Hematopoietic multipotent progenitor cell treated with erythropoietin and hydrocortisone succinate and interleukin-3 and kit ligand, for 4 days (in vitro differentiated cells): ENCODE measurements around the gene UNC5A.

ENCODE experiments used
- DNase-seq: peaks from one replicate; pipeline ENCODE4 v3.0.0-alpha.2; 2015

The UNC5A gene

DNA sequence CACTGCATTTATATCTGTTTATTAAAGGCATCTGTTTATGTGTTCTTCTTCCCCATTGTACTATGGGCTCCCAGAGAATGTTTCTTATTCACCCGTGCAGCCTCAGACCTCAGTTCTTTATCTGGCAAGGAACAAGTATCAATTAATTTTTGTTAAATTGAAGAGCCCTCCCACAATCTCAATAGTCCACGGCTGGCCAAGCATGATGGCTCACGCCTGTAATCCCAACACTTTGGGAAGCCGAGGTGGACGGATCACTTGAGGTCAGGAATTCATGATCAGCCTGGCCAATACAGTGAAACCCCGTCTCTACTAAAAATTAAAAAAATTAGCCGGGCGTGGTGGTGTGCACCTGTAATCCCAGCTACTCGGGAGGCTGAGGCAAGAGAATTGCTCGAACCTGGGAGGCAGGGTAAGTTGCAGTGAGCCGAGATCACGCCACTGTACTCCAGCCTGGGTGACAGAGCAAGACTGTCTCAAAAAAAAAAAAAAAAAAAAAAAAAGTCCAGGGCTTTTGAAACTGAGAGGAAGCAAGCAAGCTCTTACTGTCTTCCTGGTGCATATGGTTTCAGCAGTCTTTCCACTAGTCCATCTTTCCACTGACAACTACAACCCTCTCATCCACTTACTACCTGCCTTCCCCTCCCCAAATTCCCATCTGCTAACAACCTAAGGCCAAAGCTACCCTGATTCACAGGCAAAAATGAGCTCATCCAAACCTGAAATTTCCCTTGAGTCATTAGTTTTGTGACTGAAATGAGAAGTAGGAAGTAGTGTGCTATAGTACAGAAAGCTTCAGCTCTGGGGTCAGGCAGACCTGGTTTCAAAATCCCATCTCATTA, 91.1 kb downstream of the UNC5A start:
- no peak for DNase-seq

DNA sequence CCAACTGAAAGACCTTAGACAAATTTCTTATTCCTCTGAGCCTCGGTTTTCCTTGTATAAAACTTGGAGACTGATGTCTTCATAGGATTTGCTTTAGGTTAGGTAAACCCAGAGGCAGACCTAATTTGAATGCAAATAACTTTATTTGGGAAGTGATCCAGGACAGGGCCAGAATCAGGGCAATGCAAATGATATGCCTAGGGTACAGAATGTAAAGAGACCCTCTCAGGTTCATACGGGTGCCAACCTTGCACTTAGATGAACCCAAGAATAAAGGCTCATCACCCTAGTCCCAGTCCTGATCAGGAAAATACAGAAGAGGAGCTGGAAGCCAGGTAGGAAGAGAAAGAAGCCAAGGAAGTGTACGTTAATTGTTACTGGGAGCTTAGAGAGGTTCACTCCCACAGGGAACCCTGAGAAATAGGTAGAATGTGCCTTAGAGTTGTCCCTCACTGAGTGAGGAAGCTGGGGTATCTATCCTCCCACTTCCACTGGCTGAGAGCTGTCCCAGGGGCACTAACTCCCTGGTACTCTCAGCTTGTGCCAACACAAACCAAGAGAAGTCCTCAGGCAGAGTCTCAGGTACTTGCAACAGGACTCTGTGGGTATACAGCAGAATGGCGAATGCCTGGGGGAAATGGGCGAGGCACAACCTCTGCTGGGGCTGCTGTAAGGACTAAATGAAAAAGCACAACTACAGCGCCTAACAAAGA, 91.9 kb downstream of the UNC5A start:
- no peak for DNase-seq

DNA sequence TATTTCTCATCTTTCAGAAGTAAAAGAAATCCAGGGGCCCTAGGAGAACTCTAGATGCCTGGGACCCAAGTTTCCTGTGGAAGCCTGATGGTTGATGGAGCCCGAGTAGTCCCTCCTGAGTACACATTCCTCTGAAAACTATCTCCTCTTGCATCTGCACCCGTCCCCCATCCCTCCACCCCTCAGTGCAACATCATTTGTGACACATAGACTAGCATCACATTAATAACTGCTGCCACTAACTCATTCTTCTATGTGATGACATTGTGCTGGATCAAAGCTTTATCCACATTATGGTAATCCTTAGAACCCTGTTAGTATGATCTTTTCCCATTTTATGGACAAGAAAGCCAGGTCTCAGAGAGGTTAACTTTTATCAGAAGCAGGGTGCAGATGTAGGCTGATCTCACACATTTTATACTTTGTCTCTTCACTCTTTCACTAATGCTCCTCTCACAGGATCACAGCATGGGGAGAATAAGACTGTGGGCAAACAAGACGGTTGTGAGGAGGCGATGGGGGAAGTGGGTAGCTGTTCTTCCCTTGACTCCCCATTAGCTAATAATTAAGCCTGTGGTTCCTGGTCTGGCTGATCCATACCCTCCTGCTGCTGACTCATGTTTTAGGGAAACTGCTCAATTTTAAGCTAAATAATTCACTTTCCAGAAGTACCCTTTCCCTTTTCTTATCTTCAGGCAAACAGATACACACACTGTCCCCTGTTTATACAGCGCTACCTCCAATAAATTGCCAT, 92.7 kb downstream of the UNC5A start:
- DNase-seq, result no peak

DNA sequence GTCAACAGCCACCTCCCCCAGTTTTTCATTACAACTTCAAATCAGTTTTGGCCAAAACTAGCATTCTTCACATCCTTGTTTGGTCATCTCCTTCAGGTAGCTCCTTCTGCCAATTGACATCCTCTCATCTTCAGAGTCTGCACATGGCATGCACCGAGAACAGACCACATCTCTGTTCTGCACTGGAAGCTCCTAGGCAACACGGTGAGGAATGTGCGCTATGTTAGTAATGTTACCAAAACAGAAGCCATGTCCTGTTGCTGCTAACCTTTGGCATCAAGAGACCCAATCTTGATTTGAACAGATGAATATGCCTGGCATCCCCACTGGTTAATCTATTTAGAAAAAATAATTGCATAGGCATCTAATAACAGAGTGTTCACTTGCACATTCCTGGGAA, 93.9 kb downstream of the UNC5A start:
- no peak for DNase-seq

DNA sequence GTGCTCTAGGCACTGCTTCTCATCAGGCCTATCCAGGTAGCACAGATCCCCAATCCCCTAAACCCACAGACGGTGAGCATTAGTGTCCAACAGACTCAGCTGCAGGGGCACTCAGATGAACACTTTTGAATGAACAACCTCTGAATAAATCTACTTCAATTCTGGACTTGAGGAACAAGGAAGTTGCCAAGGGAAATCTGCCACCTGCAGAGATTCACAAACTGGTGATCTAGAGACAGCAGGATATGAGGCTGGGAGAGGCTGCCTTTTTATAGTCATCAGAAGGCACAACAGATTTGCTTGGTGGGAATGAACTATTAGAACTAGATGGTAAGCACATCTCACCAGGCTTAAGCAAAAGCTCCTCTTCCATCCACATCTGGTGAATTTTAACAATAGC, 95.8 kb downstream of the UNC5A start:
- no peak for DNase-seq

DNA sequence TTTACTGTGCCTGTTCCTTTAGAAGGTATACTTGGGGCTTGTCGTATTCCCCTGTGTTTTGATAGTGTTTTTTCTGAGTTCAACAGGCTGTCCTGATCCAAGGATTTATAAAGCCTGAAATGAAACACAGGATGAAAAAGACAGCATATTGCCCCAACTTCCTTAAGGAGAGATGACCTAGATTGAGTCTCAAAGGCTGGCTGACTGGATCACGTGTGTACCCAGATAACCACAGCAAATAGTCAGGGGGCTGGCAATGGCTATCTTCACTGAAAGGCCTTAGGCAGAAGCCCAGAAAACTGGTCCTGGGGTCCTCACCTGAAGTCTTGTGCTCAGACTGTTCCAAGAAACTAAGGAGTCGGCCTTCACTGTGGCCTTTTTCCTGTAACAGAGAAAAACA, 96.4 kb downstream of the UNC5A start:
- DNase-seq, result no peak

DNA sequence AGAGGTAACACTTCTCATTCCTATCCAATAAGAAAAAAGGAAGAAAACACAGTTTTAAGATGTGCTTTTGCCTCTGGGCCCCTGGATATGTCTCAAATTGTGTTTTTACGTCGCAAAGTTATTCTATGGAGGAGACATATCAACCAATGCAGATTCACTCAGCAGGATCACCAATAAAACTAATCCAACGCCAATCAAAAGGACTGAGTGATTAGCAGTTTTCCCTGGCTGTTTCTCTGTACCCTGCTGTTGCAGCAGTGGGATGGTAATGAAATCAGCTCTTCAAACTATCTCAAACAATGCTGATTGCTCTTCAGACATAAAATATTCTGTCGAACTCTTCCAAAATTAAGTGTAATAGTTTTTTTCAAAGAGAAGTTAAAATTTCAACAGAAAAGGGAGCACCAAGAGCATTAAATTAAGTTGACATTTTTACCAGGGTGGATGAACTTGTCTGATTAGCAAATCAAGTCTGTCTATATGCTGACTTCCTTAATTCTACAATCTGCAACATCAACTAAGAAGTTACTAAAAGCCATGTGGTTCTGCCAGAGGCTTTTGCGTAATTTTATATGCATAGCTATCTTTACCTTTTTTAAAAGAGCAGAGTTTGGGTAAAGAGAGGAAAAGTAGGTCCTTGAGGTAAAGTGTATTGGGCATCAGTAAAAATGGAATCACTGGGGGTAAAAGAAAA, 98.5 kb downstream of the UNC5A start:
- DNase-seq, result peak; percentile 47

DNA sequence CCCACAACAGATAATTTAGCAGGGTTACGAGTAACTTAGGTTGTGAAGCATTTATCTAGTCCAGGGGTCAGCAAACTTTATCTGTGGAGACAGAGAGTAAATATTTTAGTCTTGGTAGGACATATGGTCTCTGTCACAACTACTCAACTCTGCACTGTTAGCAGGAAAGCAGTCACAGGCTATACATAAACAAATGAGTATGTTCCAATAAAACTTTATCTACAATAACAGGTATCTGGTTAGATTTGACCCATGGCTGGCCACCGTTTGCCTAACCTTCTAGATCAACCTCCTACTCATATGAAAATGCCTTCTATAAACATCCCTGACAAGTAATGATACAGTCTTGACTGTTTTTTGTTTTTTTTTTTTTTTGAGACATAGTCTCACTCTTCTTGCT, 101.8 kb downstream of the UNC5A start:
- no peak for DNase-seq

DNA sequence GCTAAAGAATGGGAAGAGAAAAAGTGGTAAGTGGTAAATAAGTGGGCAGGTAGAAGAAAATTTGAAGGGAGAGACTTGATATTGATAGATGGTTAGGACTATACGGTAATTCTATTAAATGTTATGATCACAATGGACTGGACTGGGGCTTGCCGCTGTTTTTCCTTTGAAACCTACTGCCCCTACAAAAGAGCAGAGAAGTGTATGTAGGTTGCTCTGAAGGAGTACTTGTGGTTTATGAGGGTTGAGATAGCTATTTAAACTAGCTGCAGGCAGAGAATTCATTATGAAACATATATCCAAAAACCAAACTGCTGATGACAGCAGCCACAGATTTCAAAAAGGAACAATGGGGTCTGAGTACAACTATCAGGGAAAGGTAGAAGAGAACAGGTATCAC, 105.5 kb downstream of the UNC5A start:
- no peak for DNase-seq

DNA sequence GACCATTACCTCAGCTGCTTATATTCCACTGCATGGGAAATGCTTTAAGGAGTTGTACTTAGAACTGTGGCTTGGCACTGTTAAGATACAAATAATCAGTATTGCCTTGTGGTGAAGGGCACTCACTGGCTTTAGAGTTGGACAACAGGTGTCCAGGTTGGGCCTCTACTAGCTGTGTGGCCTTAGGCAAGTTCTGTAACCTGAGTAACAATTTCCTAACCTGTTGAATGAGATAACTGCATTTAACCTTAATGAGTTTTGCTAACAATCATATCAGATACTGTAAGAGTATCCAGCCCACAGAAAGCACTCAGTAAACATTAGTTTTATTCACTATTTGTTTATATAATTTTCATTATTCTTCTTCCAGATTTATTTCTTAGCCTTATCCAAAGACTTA, 106.0 kb downstream of the UNC5A start:
- DNase-seq, result no peak

DNA sequence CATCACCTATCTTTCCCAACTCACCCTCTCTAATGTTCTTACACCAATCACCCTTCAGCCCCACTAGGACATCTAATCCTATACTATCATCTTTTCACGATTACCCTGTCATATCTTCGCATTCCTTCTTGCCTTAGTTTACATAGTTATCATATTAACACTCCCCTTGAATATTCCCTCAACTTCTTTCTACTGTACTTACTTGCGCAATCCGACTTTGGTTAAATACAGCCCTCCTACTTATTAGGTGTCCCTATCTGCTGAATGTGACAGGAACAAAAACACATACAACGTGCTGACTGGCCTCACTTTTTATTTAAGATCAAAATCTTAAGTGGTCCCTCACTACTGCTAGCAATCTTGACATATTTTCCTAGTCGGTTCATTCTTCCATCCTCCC, 108.3 kb downstream of the UNC5A start:
- DNase-seq, result no peak

DNA sequence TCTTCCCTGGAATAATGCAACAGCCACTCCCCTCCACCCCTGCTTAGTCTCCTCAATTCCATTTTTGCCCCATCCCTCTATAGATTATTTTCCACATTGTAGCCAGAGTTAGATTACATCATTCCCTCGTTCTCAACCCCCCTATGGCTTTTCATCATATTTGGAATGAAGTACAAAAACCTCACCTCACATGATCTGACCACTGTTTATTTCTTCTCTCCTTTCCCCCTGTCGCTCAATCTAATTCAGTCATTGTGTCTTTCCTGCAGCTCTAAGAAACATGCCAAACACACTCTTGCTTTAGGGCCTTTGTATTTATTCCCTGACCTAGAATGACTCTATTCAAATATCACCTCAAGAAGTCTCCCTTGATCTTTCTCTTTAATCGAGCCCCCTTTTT, 111.4 kb downstream of the UNC5A start:
- no peak for DNase-seq

DNA sequence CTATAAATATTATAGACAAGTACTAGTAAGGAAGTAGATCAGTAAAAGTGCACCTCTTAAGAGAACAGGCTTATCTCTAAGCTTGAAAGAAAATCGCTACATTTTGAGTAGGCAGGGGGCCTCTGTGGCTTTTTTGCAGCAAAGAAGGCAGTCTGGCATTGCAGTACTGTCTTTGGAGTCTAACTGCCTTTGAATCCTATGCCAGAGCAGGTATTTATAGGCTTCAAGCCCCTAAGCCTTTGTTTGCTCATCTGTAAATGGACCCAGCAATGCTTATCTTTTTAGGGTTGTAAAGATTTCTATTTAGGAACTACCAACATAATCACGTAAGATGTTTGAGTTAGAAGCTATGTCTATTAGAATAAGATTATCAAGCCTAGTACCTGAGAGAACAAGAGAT, 112.5 kb downstream of the UNC5A start:
- DNase-seq, result no peak

DNA sequence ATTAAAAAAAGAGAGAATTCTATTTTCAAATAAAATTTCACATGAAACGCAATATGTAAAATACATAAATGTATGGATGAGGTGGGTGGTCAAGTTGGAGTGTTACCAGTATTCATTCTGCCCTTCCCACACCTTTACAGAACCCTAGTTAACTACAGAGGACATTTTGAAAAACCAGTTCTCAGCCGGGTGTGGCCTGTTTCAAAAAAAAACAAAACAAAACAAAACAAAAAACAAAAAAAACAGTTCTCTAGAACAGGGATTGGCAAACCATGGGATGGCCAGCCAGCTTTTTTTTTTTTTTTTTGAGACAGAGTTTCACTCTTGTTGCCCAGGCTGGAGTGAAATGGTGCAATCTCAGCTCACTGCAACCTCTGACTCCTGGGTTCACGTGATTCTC, 117.2 kb downstream of the UNC5A start:
- no peak for DNase-seq

DNA sequence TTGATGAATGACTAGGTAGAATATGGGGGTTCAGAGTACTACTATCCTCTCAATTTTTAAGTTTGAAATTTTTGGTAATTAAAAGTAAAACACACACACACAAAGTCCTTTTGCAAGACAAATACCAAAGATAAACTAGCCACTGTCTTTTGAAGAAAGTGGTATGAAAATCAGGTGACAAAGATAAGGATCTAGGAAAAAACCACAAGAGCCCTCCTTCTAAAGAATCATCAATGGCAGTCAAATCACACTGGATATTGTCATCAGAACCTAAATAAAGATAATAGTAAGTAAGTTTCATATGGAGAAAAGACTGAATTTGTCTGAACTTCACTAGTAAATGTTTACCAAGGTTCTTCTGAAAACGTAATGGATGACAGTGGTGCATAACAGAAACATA, 119.3 kb downstream of the UNC5A start:
- peak; percentile 27 for DNase-seq
